ENCODE measurements around the gene TUB. TPM values are rescaled to one million over a fixed set of nuclear protein-coding genes. Genes with fewer than 3 reads are reported as not detected.

TUB gene
- polyA plus RNA-seq, 1 donor (not counting 4 experiments of a cell fraction or from before 2014, with no cell fraction given), result 0.84 TPM

DNA sequence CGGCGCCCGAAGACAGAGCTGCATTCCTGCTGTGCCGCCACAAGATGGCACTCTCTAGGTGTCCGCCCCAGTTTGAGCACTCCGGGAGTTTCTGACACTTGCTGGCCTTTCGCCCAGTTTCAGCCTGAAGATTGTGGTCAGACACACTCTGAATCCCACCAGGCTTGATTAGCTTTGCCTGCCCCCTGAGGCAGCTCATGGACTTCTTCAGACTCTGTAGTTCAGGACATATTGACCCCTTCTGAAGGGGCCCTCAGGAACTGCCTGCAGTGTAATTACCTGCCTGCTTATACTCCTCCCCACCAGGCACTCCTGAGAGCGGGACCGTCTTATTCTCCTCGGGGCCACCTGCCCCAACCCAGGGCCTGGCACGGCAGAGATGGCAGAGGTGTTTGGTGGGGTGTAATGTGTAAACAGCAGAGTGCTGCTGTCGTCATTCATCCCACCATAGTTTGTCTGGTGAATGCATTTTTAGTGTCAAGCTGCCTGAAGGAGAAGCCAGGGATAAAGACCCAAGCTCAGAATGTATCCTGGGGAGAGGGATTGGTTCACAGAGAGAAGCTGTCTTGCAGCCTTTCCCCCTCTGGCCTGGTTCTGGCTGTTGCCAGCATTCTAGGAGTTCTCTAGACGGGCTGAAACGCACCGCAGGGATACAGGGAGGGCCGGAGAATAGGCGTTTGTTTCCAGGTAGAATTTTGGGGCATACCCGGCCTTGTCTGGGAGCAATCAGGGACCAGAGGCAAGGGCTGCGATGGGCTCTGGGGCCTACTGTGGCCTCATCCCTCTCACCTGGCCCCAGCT lies 47.5 kb upstream of the TUB start:
- TF ChIP-seq EZH2 (IDR thresholded peaks at IDR 0.05; ENCODE audit: low read length), result peak; percentile 50
- TF ChIP-seq, protein P1, sequence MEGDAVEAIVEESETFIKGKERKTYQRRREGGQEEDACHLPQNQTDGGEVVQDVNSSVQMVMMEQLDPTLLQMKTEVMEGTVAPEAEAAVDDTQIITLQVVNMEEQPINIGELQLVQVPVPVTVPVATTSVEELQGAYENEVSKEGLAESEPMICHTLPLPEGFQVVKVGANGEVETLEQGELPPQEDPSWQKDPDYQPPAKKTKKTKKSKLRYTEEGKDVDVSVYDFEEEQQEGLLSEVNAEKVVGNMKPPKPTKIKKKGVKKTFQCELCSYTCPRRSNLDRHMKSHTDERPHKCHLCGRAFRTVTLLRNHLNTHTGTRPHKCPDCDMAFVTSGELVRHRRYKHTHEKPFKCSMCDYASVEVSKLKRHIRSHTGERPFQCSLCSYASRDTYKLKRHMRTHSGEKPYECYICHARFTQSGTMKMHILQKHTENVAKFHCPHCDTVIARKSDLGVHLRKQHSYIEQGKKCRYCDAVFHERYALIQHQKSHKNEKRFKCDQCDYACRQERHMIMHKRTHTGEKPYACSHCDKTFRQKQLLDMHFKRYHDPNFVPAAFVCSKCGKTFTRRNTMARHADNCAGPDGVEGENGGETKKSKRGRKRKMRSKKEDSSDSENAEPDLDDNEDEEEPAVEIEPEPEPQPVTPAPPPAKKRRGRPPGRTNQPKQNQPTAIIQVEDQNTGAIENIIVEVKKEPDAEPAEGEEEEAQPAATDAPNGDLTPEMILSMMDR (optimal IDR thresholded peaks at IDR 0.05 in 1 of 3, IDR thresholded peaks at IDR 0.05 in 1 of 3, conservative IDR thresholded peaks at IDR 0.05 in 1 of 3; ENCODE audit: extremely low read depth in 1 of 3, insufficient read depth in 2 of 3, low read length in 3 of 3), result peak; percentile 87 to 89 (median 89)
- no peaks in the 10 kb centered on the region for H3K36me3 ChIP-seq (ENCODE audit: control insufficient read depth in 2 of 2, extremely low read depth in 1 of 2, insufficient read depth in 2 of 2, low read length in 2 of 2)
- no peaks in the 10 kb centered on the region for H3K9me1 ChIP-seq (ENCODE audit: control insufficient read depth, extremely low read depth, insufficient read depth, low read length)
- H3K27ac ChIP-seq (ENCODE audit: control insufficient read depth, insufficient read depth, low read length), result no peak overlapping the region
- FAIRE-seq, result peak; percentile 65
- DNase-seq (ENCODE audit: low read depth, low spot score), result peak; percentile 17
- H3K9ac ChIP-seq (ENCODE audit: control insufficient read depth, extremely low read depth, insufficient read depth, low read length), result peak overlapping the region; percentile 18
- H3K4me1 ChIP-seq (ENCODE audit: control insufficient read depth, extremely low read depth, insufficient read depth, low read length), result peaks cover 2% of the 10 kb centered on the region
- no peak overlapping the region for H2AFZ ChIP-seq (ENCODE audit: control insufficient read depth, low read length)
- H3K79me2 ChIP-seq (ENCODE audit: control insufficient read depth, insufficient read depth, low read length), result no peaks in the 10 kb centered on the region
- no peak overlapping the region for H3K4me3 ChIP-seq (ENCODE audit: control insufficient read depth in 2 of 3, extremely low read depth in 1 of 3, insufficient read depth in 2 of 3, low read depth in 1 of 3, low read length in 3 of 3)
- H3K9me3 ChIP-seq (ENCODE audit: control insufficient read depth, low read depth, low read length), result no peaks in the 10 kb centered on the region
- peaks cover 9% of the 10 kb centered on the region for H3K27me3 ChIP-seq (ENCODE audit: control insufficient read depth, extremely low read depth, insufficient read depth, low read length)
- dilution Hi-C loops (cut with MboI; ENCODE audit: extremely low pct_ligation_motif_present, low sequenced_read_pairs), result no loop called here
- no peaks in the 10 kb centered on the region for H4K20me1 ChIP-seq (ENCODE audit: control insufficient read depth, extremely low read depth, insufficient read depth, low read length)
- H3K4me2 ChIP-seq (ENCODE audit: control insufficient read depth, extremely low read depth, insufficient read depth, low read depth, low read length), result peak overlapping the region; percentile 25

DNA sequence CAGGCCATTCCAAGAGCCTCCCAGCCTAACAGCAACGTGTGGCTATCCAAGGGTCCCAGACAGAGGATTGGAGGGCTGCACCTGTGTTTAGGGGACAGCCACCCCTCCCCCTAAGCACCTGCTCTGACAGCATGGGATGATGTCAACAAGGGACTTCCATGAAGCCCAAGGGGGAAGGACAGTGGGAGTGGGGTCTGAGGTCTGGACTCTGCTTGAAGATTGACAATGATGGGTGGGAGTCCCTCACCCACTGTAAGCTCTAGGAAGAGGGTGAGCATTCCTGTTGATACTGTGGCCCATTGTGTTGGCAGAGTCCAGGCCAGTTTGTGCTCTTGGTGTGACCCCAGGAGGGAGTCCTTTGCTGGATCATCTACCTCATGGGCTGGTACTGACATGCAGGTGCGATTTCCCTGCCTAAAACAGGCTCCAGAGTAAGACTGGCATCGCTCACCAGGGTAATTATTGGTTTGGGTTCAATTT lies 46.9 kb upstream of the TUB start:
- Histone ChIP-seq H3K27me3 (ENCODE audit: control insufficient read depth, extremely low read depth, insufficient read depth, low read length) (peaks cover 9% of the 10 kb centered on the region), H3K79me2 (ENCODE audit: control insufficient read depth, insufficient read depth, low read length) (no peaks in the 10 kb centered on the region), H3K9me3 (ENCODE audit: control insufficient read depth, low read depth, low read length) (no peaks in the 10 kb centered on the region), H3K36me3 (ENCODE audit: control insufficient read depth in 2 of 2, extremely low read depth in 1 of 2, insufficient read depth in 2 of 2, low read length in 2 of 2) (no peaks in the 10 kb centered on the region), H3K9ac (ENCODE audit: control insufficient read depth, extremely low read depth, insufficient read depth, low read length) (no peak overlapping the region), H3K27ac (ENCODE audit: control insufficient read depth, insufficient read depth, low read length) (no peak overlapping the region), H3K4me2 (ENCODE audit: control insufficient read depth, extremely low read depth, insufficient read depth, low read depth, low read length) (no peak overlapping the region), H4K20me1 (ENCODE audit: control insufficient read depth, extremely low read depth, insufficient read depth, low read length) (no peaks in the 10 kb centered on the region), H3K4me1 (ENCODE audit: control insufficient read depth, extremely low read depth, insufficient read depth, low read length) (peaks cover 2% of the 10 kb centered on the region), H3K4me3 (ENCODE audit: control insufficient read depth in 2 of 3, extremely low read depth in 1 of 3, insufficient read depth in 2 of 3, low read depth in 1 of 3, low read length in 3 of 3) (no peak overlapping the region), H2AFZ (ENCODE audit: control insufficient read depth, low read length) (no peak overlapping the region), H3K9me1 (ENCODE audit: control insufficient read depth, extremely low read depth, insufficient read depth, low read length) (no peaks in the 10 kb centered on the region)
- dilution Hi-C loops (cut with MboI; ENCODE audit: extremely low pct_ligation_motif_present, low sequenced_read_pairs), result no loop called here
- DNase-seq (ENCODE audit: low read depth, low spot score), result no peak
- no peak for FAIRE-seq
- no peak for TF ChIP-seq EZH2 (IDR thresholded peaks at IDR 0.05; ENCODE audit: low read length)
- TF ChIP-seq, protein P1 (optimal IDR thresholded peaks at IDR 0.05 in 1 of 3, IDR thresholded peaks at IDR 0.05 in 1 of 3, conservative IDR thresholded peaks at IDR 0.05 in 1 of 3; ENCODE audit: extremely low read depth in 1 of 3, insufficient read depth in 2 of 3, low read length in 3 of 3), result no peak

Data from keratinocyte (primary cell).